Ishikawa (cell line): Measurements from ENCODE around the gene GPR153.

Experiments used
- CEBPB ChIP-seq: IDR thresholded peaks from 2 replicates; pipeline ENCODE4 v1.6.1; 2012
- EGR1 ChIP-seq: IDR thresholded peaks from 2 replicates; pipeline ENCODE4 v1.6.1; 2012
- EP300 ChIP-seq: IDR thresholded peaks from 2 replicates; pipeline ENCODE4 v1.6.1; 2012; ENCODE audit warnings: borderline replicate concordance
- MAX ChIP-seq: IDR thresholded peaks from 2 replicates; pipeline ENCODE4 v1.6.1; 2012
- NFIC ChIP-seq: IDR thresholded peaks from 2 replicates; pipeline ENCODE4 v1.6.1; 2012
- RAD21 ChIP-seq: IDR thresholded peaks from 2 replicates; pipeline ENCODE4 v1.6.1; 2012; ENCODE audit warnings: low read depth
- TAF1 ChIP-seq: IDR thresholded peaks from 2 replicates; pipeline ENCODE4 v1.6.1; 2012; ENCODE audit warnings: low read depth, mild to moderate bottlenecking
- TCF12 ChIP-seq: IDR thresholded peaks from 2 replicates; pipeline ENCODE4 v1.6.1; 2012; ENCODE audit warnings: low read depth
- USF1 ChIP-seq: IDR thresholded peaks from 2 replicates; pipeline ENCODE4 v1.6.1; 2012
- YY1 ChIP-seq: IDR thresholded peaks from 2 replicates; pipeline ENCODE4 v1.6.1; 2012; ENCODE audit warnings: low read depth
- ZBTB7A ChIP-seq: IDR thresholded peaks from 2 replicates; pipeline ENCODE4 v1.6.1; 2012; ENCODE audit warnings: low read depth

DNA sequence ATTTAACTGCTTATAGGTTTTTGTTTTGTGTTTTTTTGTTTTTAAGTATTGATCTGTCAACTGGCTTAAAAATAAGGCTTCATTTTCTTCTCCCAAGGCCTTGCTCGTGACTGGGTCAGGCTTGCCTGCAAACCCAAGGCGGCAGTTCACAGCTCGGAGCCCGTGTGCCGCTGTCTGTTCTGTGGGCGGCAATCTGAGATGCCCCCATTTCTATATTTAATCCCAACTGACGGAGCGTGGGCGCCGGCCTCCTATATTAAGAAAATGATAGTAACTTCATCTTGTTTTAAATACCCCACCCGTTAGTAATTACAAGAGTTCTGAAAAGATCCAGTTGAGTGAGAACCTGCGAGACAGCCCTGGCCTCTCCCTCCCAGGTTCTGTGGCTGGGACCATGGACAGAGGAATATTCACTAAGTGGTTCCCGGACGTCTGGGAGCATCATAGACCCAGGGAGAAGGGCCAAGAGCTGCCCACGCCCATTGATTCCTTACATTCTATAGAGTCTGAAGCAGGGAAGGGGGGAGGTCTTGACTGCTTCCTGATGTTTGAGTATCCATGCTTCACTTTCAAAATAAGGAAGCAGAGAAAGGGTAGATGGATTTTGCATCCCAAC is 42.6 kb upstream of the GPR153 start:
- no peak for TF ChIP-seq RAD21
- no peak for TF ChIP-seq NFIC
- TF ChIP-seq MAX: no peak
- TF ChIP-seq EP300: no peak
- no peak for TF ChIP-seq CEBPB
- TF ChIP-seq USF1: no peak
- no peak for TF ChIP-seq ZBTB7A
- TF ChIP-seq TCF12: no peak
- TF ChIP-seq YY1: no peak
- TF ChIP-seq TAF1: no peak
- TF ChIP-seq EGR1: no peak
